H1 (cell line): Measurements from ENCODE around the gene PRSS12. TPM values are rescaled to one million over a fixed set of nuclear protein-coding genes. Genes with fewer than 3 reads are reported as not detected.

Experiments used
- CTCF ChIA-PET: fragments of 300-600 bp; sonication (Branson Sonifier 250); formaldehyde crosslinking; loops from one replicate; lab custom pipeline; 2021; ENCODE audit not compliant: partially characterized antibody; lab: Charles Lee
- POLR2A ChIA-PET: fragments of 300-600 bp; sonication (Branson Sonifier 250); formaldehyde crosslinking; loops from one replicate; lab custom pipeline; 2021; ENCODE audit warnings: inconsistent platforms; ENCODE audit not compliant: partially characterized antibody; lab: Charles Lee
- DNase-seq, 2 experiments: peaks; one replicate each; pipeline versions ENCODE4 v3.0.0 to v3.0.0-alpha.2; 2010 to 2022; ENCODE audit warnings: low spot score in 2 of 2, low read depth in 1 of 2, mixed read lengths in 1 of 2
- FAIRE-seq: peaks from 2 replicates; lab custom pipeline; 2011; peaks lifted over from hg19 to GRCh38; lab: Jason Lieb, UNC
- H2AFZ ChIP-seq: 2 replicates; pipeline ENCODE4 v1.8.1; 2012; ENCODE audit warnings: low read length, inconsistent platforms
- H2AK5ac ChIP-seq: 2 replicates; pipeline ENCODE4 v1.6.1; 2013; ENCODE audit warnings: low read depth, low read length
- H2BK120ac ChIP-seq: replicated peaks from 2 replicates; pipeline ENCODE3; 2013; ENCODE audit warnings: low read depth, low read length, inconsistent platforms
- H2BK12ac ChIP-seq: 2 replicates; pipeline ENCODE4 v1.6.1; 2013; ENCODE audit warnings: low read depth, low read length
- H2BK15ac ChIP-seq: 2 replicates; pipeline ENCODE4 v1.6.1; 2013; ENCODE audit warnings: low read length
- H2BK20ac ChIP-seq: 2 replicates; pipeline ENCODE4 v1.6.1; 2013; ENCODE audit warnings: low read length
- H2BK5ac ChIP-seq: 2 replicates; pipeline ENCODE4 v1.6.1; 2013; ENCODE audit warnings: low read depth, low read length
- H3K14ac ChIP-seq: 2 replicates; pipeline ENCODE4 v1.6.1; 2013; ENCODE audit warnings: inconsistent platforms; ENCODE audit not compliant: insufficient read length
- H3K18ac ChIP-seq: 2 replicates; pipeline ENCODE4 v1.6.1; 2013; ENCODE audit warnings: low read length; ENCODE audit errors: extremely low read depth
- H3K23ac ChIP-seq: 2 replicates; pipeline ENCODE4 v1.6.1; 2013; ENCODE audit warnings: inconsistent platforms; ENCODE audit not compliant: insufficient read length
- H3K23me2 ChIP-seq: 2 replicates; pipeline ENCODE4 v1.6.1; 2013; ENCODE audit warnings: low read depth, low read length
- H3K27ac ChIP-seq: 2 replicates; pipeline ENCODE4 v1.6.1; 2011; ENCODE audit warnings: low read depth, low read length, inconsistent platforms
- H3K27me3 ChIP-seq, 4 experiments: replicated peaks in 1 of 4; 1 replicate in 1 of 4; 2 replicates in 3 of 4; pipeline versions ENCODE4 v1.6.1 to v1.8.1; 2011 to 2013; ENCODE audit warnings: low read length in 3 of 4, mild to moderate bottlenecking in 3 of 4, inconsistent platforms in 2 of 4, mixed read lengths in 2 of 4, moderate library complexity in 1 of 4; ENCODE audit not compliant: control insufficient read depth in 3 of 4, insufficient read depth in 3 of 4; ENCODE audit errors: extremely low read depth in 1 of 4
- H3K36me3 ChIP-seq, 4 experiments: 2 replicates each; pipeline versions ENCODE4 v1.6.1 to v1.8.1; 2011 to 2013; ENCODE audit warnings: mild to moderate bottlenecking in 4 of 4, low read length in 3 of 4, moderate library complexity in 2 of 4, control low read depth in 1 of 4, inconsistent platforms in 1 of 4; ENCODE audit not compliant: insufficient read depth in 4 of 4, control insufficient read depth in 2 of 4
- H3K4ac ChIP-seq: replicated peaks from 2 replicates; pipeline ENCODE3; 2013; ENCODE audit warnings: low read length, low read depth, mixed read lengths, inconsistent platforms; ENCODE audit not compliant: insufficient read length
- H3K4me1 ChIP-seq, 4 experiments: replicated peaks in 1 of 4; 1 replicate in 1 of 4; 2 replicates in 3 of 4; pipeline versions ENCODE4 v1.6.1 to v1.8.1; 2011 to 2013; ENCODE audit warnings: low read length in 3 of 4, inconsistent platforms in 2 of 4, mixed read lengths in 1 of 4; ENCODE audit not compliant: insufficient read depth in 4 of 4, control insufficient read depth in 3 of 4
- H3K4me2 ChIP-seq, 2 experiments: 2 replicates each; pipeline versions ENCODE4 v1.6.1 to v1.8.1; 2011 to 2013; ENCODE audit warnings: low read depth in 2 of 2, low read length in 2 of 2, control low read depth in 1 of 2, inconsistent platforms in 1 of 2, mild to moderate bottlenecking in 1 of 2; ENCODE audit not compliant: insufficient read depth in 1 of 2
- H3K4me3 ChIP-seq, 4 experiments: fragments of 200-600, 300-600 bp in 1 of 4; sonication (generic), shearing (Covaris generic), sonication (Bioruptor Twin) in 1 of 4; 2 replicates each; pipeline versions ENCODE4 v1.5.1 to v1.8.1; 2011 to 2016; ENCODE audit warnings: low read length in 4 of 4, low read depth in 3 of 4, control low read depth in 2 of 4, inconsistent platforms in 2 of 4, mild to moderate bottlenecking in 2 of 4, mixed read lengths in 1 of 4, moderate library complexity in 1 of 4; ENCODE audit not compliant: insufficient read depth in 2 of 4; ENCODE audit errors: extremely low read depth in 1 of 4
- H3K56ac ChIP-seq: replicated peaks from 2 replicates; pipeline ENCODE3; 2013; ENCODE audit warnings: low read depth, mild to moderate bottlenecking, mixed read lengths, low read length, inconsistent platforms; ENCODE audit not compliant: insufficient read length
- H3K79me1 ChIP-seq: 2 replicates; pipeline ENCODE4 v1.6.1; 2013; ENCODE audit warnings: low read depth, low read length, control low read depth
- H3K79me2 ChIP-seq, 2 experiments: 2 replicates each; pipeline versions ENCODE4 v1.6.1 to v1.8.1; 2012 to 2013; ENCODE audit warnings: low read length in 2 of 2, mild to moderate bottlenecking in 2 of 2, inconsistent platforms in 1 of 2; ENCODE audit not compliant: insufficient read depth in 2 of 2, control insufficient read depth in 1 of 2
- H3K9ac ChIP-seq, 4 experiments: replicated peaks in 1 of 4; 1 replicate in 1 of 4; 2 replicates in 3 of 4; pipeline versions ENCODE4 v1.6.1 to v1.8.1; 2011 to 2013; ENCODE audit warnings: low read depth in 3 of 4, low read length in 3 of 4, control low read depth in 2 of 4, mild to moderate bottlenecking in 2 of 4, moderate library complexity in 2 of 4, inconsistent platforms in 1 of 4; ENCODE audit errors: extremely low read depth in 1 of 4
- H3K9me3 ChIP-seq, 2 experiments: 2 replicates each; pipeline versions ENCODE4 v1.6.1 to v1.8.1; 2012 to 2013; ENCODE audit warnings: mild to moderate bottlenecking in 2 of 2, moderate library complexity in 2 of 2, control low read depth in 1 of 2, inconsistent platforms in 1 of 2, low read depth in 1 of 2, low read length in 1 of 2, mixed read lengths in 1 of 2; ENCODE audit not compliant: insufficient read depth in 2 of 2
- H4K20me1 ChIP-seq, 2 experiments: replicated peaks in 1 of 2; 2 replicates each; pipeline versions ENCODE3 to v1.8.1; 2011 to 2013; ENCODE audit warnings: inconsistent platforms in 2 of 2, low read length in 2 of 2, mild to moderate bottlenecking in 1 of 2; ENCODE audit not compliant: insufficient read depth in 2 of 2, control insufficient read depth in 1 of 2
- H4K5ac ChIP-seq: 2 replicates; pipeline ENCODE4 v1.6.1; 2013; ENCODE audit warnings: low read length, low read depth, mixed read lengths, inconsistent platforms; ENCODE audit not compliant: insufficient read length
- H4K8ac ChIP-seq: 2 replicates; pipeline ENCODE4 v1.8.0; 2013; ENCODE audit warnings: mild to moderate bottlenecking, moderate library complexity, low read length, inconsistent platforms; ENCODE audit not compliant: insufficient read depth; ENCODE audit errors: extremely low read depth
- H4K91ac ChIP-seq: replicated peaks from 2 replicates; pipeline ENCODE3; 2013; ENCODE audit warnings: low read length, mixed read lengths, inconsistent platforms; ENCODE audit not compliant: insufficient read length
- BCL11A ChIP-seq, 2 experiments: IDR thresholded peaks; one replicate each; pipeline ENCODE4 v1.6.1; 2011; ENCODE audit warnings: low read depth in 2 of 2, low read length in 2 of 2, mild to moderate bottlenecking in 2 of 2
- BRCA1 ChIP-seq: IDR thresholded peaks from 2 replicates; pipeline ENCODE4 v1.6.1; 2012; ENCODE audit warnings: low read depth, low read length, improper control_type of control experiment
- CBX5 ChIP-seq: fragments of 300-800, 300-1000 bp; sonication (generic); IDR thresholded peaks from 2 replicates; pipeline ENCODE4 v1.7.1; 2016; ENCODE audit warnings: antibody characterized with exemption, low read length, low read depth
- KDM5A ChIP-seq: fragments of 200-600 bp; IDR thresholded peaks from 2 replicates; pipeline ENCODE4 v1.7.1; 2012; ENCODE audit warnings: mild to moderate bottlenecking, low read length, inconsistent platforms, mixed read lengths
- PHF8 ChIP-seq: fragments of 200-600 bp; sonication (generic); conservative IDR thresholded peaks from 2 replicates; pipeline ENCODE4 v1.7.1; 2012; ENCODE audit warnings: low read depth, mild to moderate bottlenecking, inconsistent platforms, low read length, moderate library complexity
- SAP30 ChIP-seq: fragments of 300-600 bp; sonication (generic); IDR thresholded peaks from 2 replicates; pipeline ENCODE4 v1.7.1; 2012; ENCODE audit warnings: low read length, moderate library complexity, mild to moderate bottlenecking, inconsistent platforms; ENCODE audit not compliant: insufficient read depth, insufficient replicate concordance
- SIRT6 ChIP-seq: IDR thresholded peaks from one replicate; pipeline ENCODE4 v1.7.1; 2012; ENCODE audit warnings: low read length, inconsistent platforms
- SRF ChIP-seq: IDR thresholded peaks from 2 replicates; pipeline ENCODE4 v1.6.1; 2011; ENCODE audit warnings: mild to moderate bottlenecking, low read depth, low read length, moderate library complexity
- TAF7 ChIP-seq: optimal IDR thresholded peaks from 2 replicates; pipeline ENCODE3; 2011; ENCODE audit warnings: low read depth, mild to moderate bottlenecking, inconsistent platforms, low read length, moderate library complexity, borderline replicate concordance
- TBP ChIP-seq: IDR thresholded peaks from 2 replicates; pipeline ENCODE4 v1.6.1; 2011; ENCODE audit warnings: low read depth, low read length, improper control_type of control experiment
- WGBS, 2 experiments: shearing (Covaris generic) in 1 of 2; methylation state at CpG; one replicate each; pipeline versions ENCODE4 v1.1.6 to v1.1.7; 2013 to 2015; ENCODE audit warnings: low lambda C conversion rate in 2 of 2, mixed read lengths in 2 of 2, inconsistent platforms in 1 of 2, low coverage in 1 of 2, missing lambda C conversion rate in 1 of 2; ENCODE audit not compliant: insufficient replicate concordance in 2 of 2, insufficient coverage in 1 of 2, insufficient read length in 1 of 2; ENCODE audit errors: extremely low coverage in 1 of 2, missing lambda C conversion rate in 1 of 2; 5-methylcytosine and 5-hydroxymethylcytosine counted together
- polyA plus RNA-seq, 7 experiments: library from polyadenylated mRNA; depleted of rRNA in 3 of 7; stranded (reverse) in 5 of 7; unstranded in 2 of 7; fragments of >200 nt in 5 of 7; fragments of 200-250 nt in 2 of 7; gene quantifications; 1 replicate in 5 of 7; 2 replicates in 1 of 7; 4 replicates in 1 of 7; pipeline versions ENCODE4 v1.2.1 to v1.2.3, GENCODE V29; 2011 to 2013; ENCODE audit warnings: missing spikeins in 2 of 7, mixed read lengths in 2 of 7
- total RNA-seq: library from RNA; stranded (reverse); fragmentation: NEBNext Ultra II Directional; extraction: Animal tissue kit (Norgen Biotek cat#: 25700); gene quantifications from 2 replicates; pipeline ENCODE4 v1.2.1, GENCODE V29; 2021
- TF ChIP-seq, protein P1 (sequence below): IDR thresholded peaks from 2 replicates; pipeline ENCODE4 v1.6.1; 2012; ENCODE audit warnings: inconsistent platforms

Gene PRSS12
- total and polyA plus RNA-seq, 2 of the 8 experiments (the other 6 are each of a cell fraction or from before 2014, with no cell fraction given): 2.6 to 9.3 TPM

GRCh38 chr4:118280501-118281218 lies 72.1 kb downstream of the PRSS12 start:
- no peak overlapping the region for H4K91ac ChIP-seq
- H2AFZ ChIP-seq: no peak overlapping the region
- H2BK15ac ChIP-seq: no peak overlapping the region
- no peak for DNase-seq
- FAIRE-seq: peak; percentile 78
- peaks cover 0 to 7% of the 10 kb centered on the region in 2 experiments for H4K20me1 ChIP-seq
- H3K79me1 ChIP-seq: no peaks in the 10 kb centered on the region; the same call in 1 of the 2 replicates
- H3K4me2 ChIP-seq: peak overlapping the region; percentile 83 to 97
- CTCF ChIA-PET: interaction anchor here (0.6 to 2.6 kb wide), 3 partner anchors 24 to 73 kb away, joined by 4 to 9 read pairs (median 5); partner anchors contain the start of gene PRSS12
- no peak overlapping the region for H2AK5ac ChIP-seq
- no peak overlapping the region for H3K4ac ChIP-seq
- WGBS, 2 experiments: 28% methylated on average over 2 of the region's 2 CpGs; no CpG with 5 or more reads in 1 of the 2 experiments
- H4K8ac ChIP-seq: no peak overlapping the region
- H3K4me1 ChIP-seq: peaks cover 0 to 8% (median 0%) of the 10 kb centered on the region in 4 experiments; a peak in 2 of 7 replicates
- H3K36me3 ChIP-seq: peaks cover 0 to 33% (median 6%) of the 10 kb centered on the region in 4 experiments; a peak in 5 of 8 replicates
- no peak overlapping the region for H3K56ac ChIP-seq
- H3K4me3 ChIP-seq: peak overlapping the region in 2 of 4 experiments; percentile 83 to 97; a peak in 4 of 8 replicates
- no peak overlapping the region for H2BK120ac ChIP-seq
- H3K9ac ChIP-seq: peak overlapping the region in 1 of 4 experiments; percentile 30; a peak in 3 of 7 replicates
- H3K23ac ChIP-seq: no peak overlapping the region
- no peak overlapping the region for H3K14ac ChIP-seq
- H2BK12ac ChIP-seq: no peak overlapping the region
- peaks cover 0 to 14% of the 10 kb centered on the region in 2 experiments; a peak in 3 of 4 replicates for H3K79me2 ChIP-seq
- POLR2A ChIA-PET: interaction anchor here (0.6 kb wide), 1 partner anchor 24 kb away, joined by 5 read pairs; no protein-coding TSS in a partner anchor
- no peaks in the 10 kb centered on the region for H3K27me3 ChIP-seq
- no peak overlapping the region for H4K5ac ChIP-seq
- peaks cover 2% of the 10 kb centered on the region for H3K23me2 ChIP-seq
- no peaks in the 10 kb centered on the region for H3K9me3 ChIP-seq
- no peak overlapping the region for H2BK5ac ChIP-seq
- no peak overlapping the region for H3K18ac ChIP-seq
- H3K27ac ChIP-seq: no peak overlapping the region
- no peak overlapping the region for H2BK20ac ChIP-seq
- TF ChIP-seq TBP: no peak
- no peak for TF ChIP-seq BRCA1
- TF ChIP-seq SRF: no peak
- TF ChIP-seq TAF7: no peak
- no peak for TF ChIP-seq PHF8
- TF ChIP-seq, protein P1, sequence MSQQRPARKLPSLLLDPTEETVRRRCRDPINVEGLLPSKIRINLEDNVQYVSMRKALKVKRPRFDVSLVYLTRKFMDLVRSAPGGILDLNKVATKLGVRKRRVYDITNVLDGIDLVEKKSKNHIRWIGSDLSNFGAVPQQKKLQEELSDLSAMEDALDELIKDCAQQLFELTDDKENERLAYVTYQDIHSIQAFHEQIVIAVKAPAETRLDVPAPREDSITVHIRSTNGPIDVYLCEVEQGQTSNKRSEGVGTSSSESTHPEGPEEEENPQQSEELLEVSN: no peak
- TF ChIP-seq SIRT6: no peak
- 0 out of 2 replicates have a peak, but pooled peaks have one; percentile 43 for TF ChIP-seq KDM5A
- TF ChIP-seq SAP30: no peak
- TF ChIP-seq CBX5: no peak
- no peak for TF ChIP-seq BCL11A (IDR thresholded peaks at IDR 0.05; ENCODE audit: low read depth in 2 of 2, low read length in 2 of 2)
